Measurements from ENCODE around the gene GPX8. TPM values are rescaled to one million over a fixed set of nuclear protein-coding genes. Genes with fewer than 3 reads are reported as not detected.
A peak's percentile ranks its signal among the peaks of the same experiment; 100 is the strongest.

GPX8 gene
- polyA plus RNA-seq, 1 of the 3 experiments (the other 2 are of a cell fraction), result 30.1 TPM

GRCh38 chr5:55154873-55155272, 5.1 kb upstream of the GPX8 start (continued):
- 0 out of 2 replicates have a peak, but pooled peaks have one; percentile 39 for TF ChIP-seq RXRA (IDR thresholded peaks at IDR 0.05; ENCODE audit: borderline replicate concordance, low read depth)
- TF ChIP-seq RCOR1 (IDR thresholded peaks at IDR 0.05; ENCODE audit: low read length), result no peak
- no peak for TF ChIP-seq CHD2 (IDR thresholded peaks at IDR 0.05; ENCODE audit: low read length, partially characterized antibody)
- TF ChIP-seq POLR2AphosphoS5 (IDR thresholded peaks at IDR 0.05; ENCODE audit: low read depth, low read length), result no peak
- TF ChIP-seq ZBTB33 (IDR thresholded peaks at IDR 0.05; ENCODE audit: borderline replicate concordance, low read depth), result no peak
- no peak for TF ChIP-seq USF1 (IDR thresholded peaks at IDR 0.05; ENCODE audit: borderline replicate concordance, low read depth)

- H3K9ac ChIP-seq, result peak overlapping the region; percentile 89
- H3K36me3 ChIP-seq (replicated peaks in 1 of 2; ENCODE audit: control insufficient read depth in 1 of 2, insufficient read depth in 2 of 2, low read length in 1 of 2), result peaks cover 14 to 41% of the 10 kb centered on the region in 2 experiments
- peak overlapping the region; percentile 77 for H3K4me2 ChIP-seq
- ChIA-PET POLR2A (interaction anchor here (1.1 kb wide), 1 partner anchor 216 kb away, joined by 3 read pairs; no protein-coding TSS in a partner anchor), CTCF (interaction anchor here (0.6 to 2.5 kb wide), 6 partner anchors 9 to 672 kb away, joined by 3 to 11 read pairs (median 4); no protein-coding TSS in a partner anchor)
- peaks cover 28% of the 10 kb centered on the region for H4K20me1 ChIP-seq (ENCODE audit: insufficient read depth)
- peaks cover 38% of the 10 kb centered on the region for H3K79me2 ChIP-seq (ENCODE audit: insufficient read depth)
- no peaks in the 10 kb centered on the region for H3K27me3 ChIP-seq (ENCODE audit: insufficient read depth)
- no peak for DNase-seq
- WGBS (ENCODE audit: low lambda C conversion rate), result under 1% methylated on average over 9 of the region's 9 CpGs
- H3K9me3 ChIP-seq, result no peaks in the 10 kb centered on the region
- H3K4me1 ChIP-seq (ENCODE audit: control insufficient read depth in 1 of 2, insufficient read depth in 2 of 2, low read depth in 1 of 2, low read length in 1 of 2), result peaks cover 0 to 5% of the 10 kb centered on the region in 2 experiments; a peak in 1 of 4 replicates
- H3F3A ChIP-seq (replicated peaks; ENCODE audit: insufficient read depth), result peaks cover 20% of the 10 kb centered on the region
- H2AFZ ChIP-seq (ENCODE audit: low read depth), result peak overlapping the region; percentile 95; the same call in 1 of the 2 replicates
- H3K4me3 ChIP-seq (ENCODE audit: low read depth in 2 of 2, low read length in 1 of 2), result peak overlapping the region; percentile 60 to 94; a peak in 3 of 4 replicates
- H3K9me2 ChIP-seq, result no peaks in the 10 kb centered on the region
- H3K27ac ChIP-seq (ENCODE audit: low read depth in 2 of 2, low read length in 1 of 2), result peak overlapping the region; percentile 80 to 93; a peak in 3 of 4 replicates
- TF ChIP-seq EZH2phosphoT487 (IDR thresholded peaks at IDR 0.05; ENCODE audit: borderline replicate concordance, low read depth) (no peak), TEAD4 (IDR thresholded peaks at IDR 0.05; ENCODE audit: borderline replicate concordance, insufficient read depth) (no peak), FOXM1 (IDR thresholded peaks at IDR 0.05; ENCODE audit: low read depth) (no peak), PBX3 (IDR thresholded peaks at IDR 0.05) (no peak), ZBTB33 (IDR thresholded peaks at IDR 0.05; ENCODE audit: borderline replicate concordance, low read depth) (no peak), IRF3 (IDR thresholded peaks at IDR 0.05; ENCODE audit: low read depth, low read length) (no peak), FOXJ3 (CRISPR knock-in tag; IDR thresholded peaks at IDR 0.05) (no peak), RFX5 (IDR thresholded peaks at IDR 0.05; ENCODE audit: low read length) (no peak), POLR2AphosphoS5 (IDR thresholded peaks at IDR 0.05; ENCODE audit: low read depth, low read length) (peak; percentile 90), RCOR1 (IDR thresholded peaks at IDR 0.05; ENCODE audit: low read length) (no peak), MAX (IDR thresholded peaks at IDR 0.05; ENCODE audit: low read depth) (peak; percentile 62), RAD21 (IDR thresholded peaks at IDR 0.05; ENCODE audit: low read length) (no peak), USF2 (IDR thresholded peaks at IDR 0.05; ENCODE audit: borderline replicate concordance, low read depth, low read length) (no peak), FOSL2 (IDR thresholded peaks at IDR 0.05; ENCODE audit: borderline replicate concordance, low read depth) (no peak), YY1 (IDR thresholded peaks at IDR 0.05; ENCODE audit: low read depth) (no peak), NFIC (IDR thresholded peaks at IDR 0.05; ENCODE audit: borderline replicate concordance) (no peak), TAF1 (IDR thresholded peaks at IDR 0.05; ENCODE audit: borderline replicate concordance, low read depth, low read length) (peak; percentile 91)
Observed at GRCh38 chr5:55160493-55161209, 680 bp downstream of the GPX8 start.

Measured in SK-N-SH (cell line).